Mesenchymal stem cell (in vitro differentiated cells and primary cell): ENCODE data around the gene GALNT18.

ENCODE experiments used
- DNase-seq: peaks from one replicate; pipeline ENCODE4 v3.0.0-alpha.2; 2013
- H2AFZ ChIP-seq: one replicate; pipeline ENCODE4 v1.6.1; 2013; ENCODE audit warnings: low read depth, mild to moderate bottlenecking, control low read depth, inconsistent platforms, low read length, moderate library complexity
- H2AK5ac ChIP-seq: 2 replicates; pipeline ENCODE4 v1.6.1; 2013; ENCODE audit warnings: low read length, moderate library complexity, mild to moderate bottlenecking, inconsistent platforms; ENCODE audit not compliant: severe bottlenecking
- H2BK120ac ChIP-seq: one replicate; pipeline ENCODE4 v1.6.1; 2013; ENCODE audit warnings: low read depth, mild to moderate bottlenecking, inconsistent platforms, low read length, moderate library complexity
- H2BK12ac ChIP-seq, 2 experiments: one replicate each; pipeline ENCODE4 v1.6.1; 2013; ENCODE audit warnings: inconsistent platforms in 2 of 2, low read length in 2 of 2, mild to moderate bottlenecking in 2 of 2, moderate library complexity in 2 of 2, control low read depth in 1 of 2
- H2BK15ac ChIP-seq: one replicate; pipeline ENCODE4 v1.6.1; 2013; ENCODE audit warnings: mild to moderate bottlenecking, low read depth, inconsistent platforms; ENCODE audit not compliant: poor library complexity, severe bottlenecking
- H2BK5ac ChIP-seq: 2 replicates; pipeline ENCODE4 v1.6.1; 2013; ENCODE audit warnings: low read depth, mild to moderate bottlenecking, low read length, control low read depth, inconsistent platforms; ENCODE audit not compliant: poor library complexity, severe bottlenecking
- H3K14ac ChIP-seq, 2 experiments: one replicate each; pipeline ENCODE4 v1.6.1; 2013; ENCODE audit warnings: inconsistent platforms in 2 of 2, low read length in 2 of 2, control low read depth in 1 of 2, mild to moderate bottlenecking in 1 of 2, moderate library complexity in 1 of 2
- H3K18ac ChIP-seq, 2 experiments: one replicate each; pipeline ENCODE4 v1.6.1; 2013; ENCODE audit warnings: inconsistent platforms in 2 of 2, low read length in 2 of 2, control low read depth in 1 of 2, low read depth in 1 of 2, mild to moderate bottlenecking in 1 of 2
- H3K23ac ChIP-seq, 2 experiments: one replicate each; pipeline ENCODE4 v1.6.1; 2013; ENCODE audit warnings: inconsistent platforms in 2 of 2, low read length in 2 of 2, mild to moderate bottlenecking in 2 of 2, moderate library complexity in 2 of 2, control low read depth in 1 of 2
- H3K27ac ChIP-seq: 2 replicates; pipeline ENCODE4 v1.5.1; 2013; ENCODE audit warnings: mild to moderate bottlenecking, moderate library complexity, low read length, control low read depth, inconsistent platforms; ENCODE audit not compliant: poor library complexity, severe bottlenecking
- H3K27me3 ChIP-seq, 2 experiments: 2 replicates each; pipeline versions ENCODE4 v1.6.1 to v1.7.0; 2013; ENCODE audit warnings: low read length in 2 of 2, mild to moderate bottlenecking in 2 of 2, moderate library complexity in 2 of 2, control low read depth in 1 of 2, inconsistent platforms in 1 of 2; ENCODE audit not compliant: control insufficient read depth in 1 of 2, insufficient read depth in 1 of 2
- H3K36me3 ChIP-seq, 2 experiments: 2 replicates each; pipeline versions ENCODE4 v1.6.1 to v1.7.0; 2013; ENCODE audit warnings: low read length in 2 of 2, control low read depth in 1 of 2, inconsistent platforms in 1 of 2, low read depth in 1 of 2, mild to moderate bottlenecking in 1 of 2; ENCODE audit not compliant: insufficient read depth in 2 of 2, control insufficient read depth in 1 of 2
- H3K4ac ChIP-seq, 2 experiments: one replicate each; pipeline ENCODE4 v1.6.1; 2013; ENCODE audit warnings: inconsistent platforms in 2 of 2, low read length in 2 of 2, mild to moderate bottlenecking in 2 of 2, moderate library complexity in 2 of 2, control low read depth in 1 of 2, low read depth in 1 of 2
- H3K4me1 ChIP-seq: 2 replicates; pipeline ENCODE4 v1.6.1; 2013; ENCODE audit warnings: low read depth, low read length, control low read depth; ENCODE audit not compliant: control insufficient read depth, insufficient read depth
- H3K4me2 ChIP-seq: 2 replicates; pipeline ENCODE4 v1.6.1; 2013; ENCODE audit warnings: low read length, mild to moderate bottlenecking, inconsistent platforms; ENCODE audit not compliant: poor library complexity, severe bottlenecking
- H3K4me3 ChIP-seq, 2 experiments: 2 replicates each; pipeline versions ENCODE4 v1.5.1 to v1.7.0; 2013; ENCODE audit warnings: low read length in 2 of 2, mild to moderate bottlenecking in 2 of 2, control low read depth in 1 of 2, low read depth in 1 of 2; ENCODE audit not compliant: insufficient read depth in 1 of 2
- H3K79me1 ChIP-seq: replicated peaks from 2 replicates; pipeline ENCODE4 v1.6.1; 2013; ENCODE audit warnings: mild to moderate bottlenecking, control low read depth, low read length, inconsistent platforms; ENCODE audit not compliant: poor library complexity, severe bottlenecking
- H3K9ac ChIP-seq: 2 replicates; pipeline ENCODE4 v1.7.0; 2013; ENCODE audit warnings: mild to moderate bottlenecking, low read length, moderate library complexity
- H3K9me3 ChIP-seq: 2 replicates; pipeline ENCODE4 v1.7.0; 2013; ENCODE audit warnings: mild to moderate bottlenecking, low read length; ENCODE audit not compliant: control insufficient read depth
- H4K8ac ChIP-seq: one replicate; pipeline ENCODE4 v1.6.1; 2013; ENCODE audit warnings: inconsistent platforms, mild to moderate bottlenecking, low read length, moderate library complexity
- H4K91ac ChIP-seq: one replicate; pipeline ENCODE4 v1.6.1; 2013; ENCODE audit warnings: mild to moderate bottlenecking, low read length, inconsistent platforms
- WGBS: methylation state at CpG from one replicate; pipeline ENCODE4 v1.1.7; 2013; ENCODE audit warnings: mixed read lengths; 5-methylcytosine and 5-hydroxymethylcytosine counted together

Gene GALNT18

DNA sequence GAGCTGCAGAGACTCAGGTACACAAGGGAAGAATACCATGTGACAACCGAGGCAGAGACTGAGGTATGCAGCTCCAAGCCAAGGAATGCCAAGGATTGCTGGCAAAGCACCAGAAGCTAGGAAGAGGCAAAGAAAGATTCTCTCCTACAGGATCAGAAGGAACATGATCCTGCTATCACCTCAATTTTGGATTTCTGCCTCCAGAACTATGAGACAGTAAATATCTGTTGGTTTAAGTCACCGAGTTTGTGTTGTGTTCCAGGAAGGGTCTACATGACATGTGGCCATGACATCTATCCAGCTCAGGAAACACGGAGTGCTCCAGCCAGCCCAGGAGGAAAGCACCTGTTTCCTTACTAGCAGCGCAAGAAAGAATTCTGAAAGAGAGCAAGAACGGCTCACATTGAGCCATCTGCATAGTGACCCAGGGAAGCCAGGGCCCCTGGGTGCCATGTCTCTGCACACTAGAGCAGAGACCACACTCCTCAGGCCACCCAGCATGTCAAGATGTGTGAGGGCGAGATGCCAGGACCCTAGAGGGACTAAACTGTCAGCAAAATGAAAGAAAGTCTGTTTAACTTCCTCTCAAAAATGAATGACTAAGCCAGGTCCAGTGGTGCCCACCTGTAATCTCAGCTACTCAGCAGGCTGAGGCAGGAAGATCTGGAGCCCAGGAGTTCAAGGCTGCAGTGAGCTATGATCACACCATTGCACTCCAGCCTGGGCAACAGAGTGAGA, 35.6 kb upstream of the GALNT18 start:
- WGBS = 70% methylated on average over 6 of the region's 6 CpGs
- H3K4me2 ChIP-seq = no peak overlapping the region
- no peaks in the 10 kb centered on the region for H3K4me1 ChIP-seq
- H3K9me3 ChIP-seq = no peaks in the 10 kb centered on the region
- H2BK120ac ChIP-seq = no peak overlapping the region
- no peak overlapping the region for H4K8ac ChIP-seq
- no peak overlapping the region for H3K18ac ChIP-seq
- no peak overlapping the region for H3K23ac ChIP-seq
- H2AK5ac ChIP-seq = no peak overlapping the region
- H4K91ac ChIP-seq = no peak overlapping the region
- no peak overlapping the region for H3K27ac ChIP-seq
- no peak overlapping the region for H3K4me3 ChIP-seq
- no peak overlapping the region for H3K4ac ChIP-seq
- H3K27me3 ChIP-seq = peaks cover 29 to 51% of the 10 kb centered on the region in 2 experiments
- H3K14ac ChIP-seq = no peak overlapping the region
- no peak overlapping the region for H3K9ac ChIP-seq
- H2AFZ ChIP-seq = no peak overlapping the region
- DNase-seq = no peak
- H3K79me1 ChIP-seq = no peaks in the 10 kb centered on the region
- no peak overlapping the region for H2BK5ac ChIP-seq
- no peaks in the 10 kb centered on the region for H3K36me3 ChIP-seq
- no peak overlapping the region for H2BK15ac ChIP-seq
- H2BK12ac ChIP-seq = no peak overlapping the region

DNA sequence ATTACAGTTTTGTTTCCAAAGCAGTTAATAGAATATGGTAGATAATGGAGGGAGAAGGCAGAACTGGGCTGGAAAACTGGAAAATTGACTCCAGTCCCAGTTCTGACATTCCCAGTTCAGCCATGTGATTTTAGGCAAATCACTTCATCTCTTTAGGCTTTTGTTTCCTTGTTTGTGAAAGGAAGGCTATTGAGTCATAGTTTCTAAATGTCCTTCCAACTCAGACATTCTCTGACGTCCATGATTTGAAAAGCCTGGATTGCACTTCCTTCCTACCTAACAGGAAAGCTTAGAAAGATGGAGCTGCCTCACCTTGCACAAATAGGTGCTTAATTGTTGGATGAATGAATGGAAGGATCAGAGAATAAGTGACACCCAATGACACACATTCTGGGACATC, 19.8 kb upstream of the GALNT18 start:
- H3K4me1 ChIP-seq = no peaks in the 10 kb centered on the region
- H3K18ac ChIP-seq = no peak overlapping the region
- H4K91ac ChIP-seq = no peak overlapping the region
- H2BK12ac ChIP-seq = no peak overlapping the region
- no peak overlapping the region for H2BK120ac ChIP-seq
- no peaks in the 10 kb centered on the region for H3K79me1 ChIP-seq
- H3K14ac ChIP-seq = no peak overlapping the region
- no peak overlapping the region for H3K4me2 ChIP-seq
- no peak for DNase-seq
- H3K36me3 ChIP-seq = no peaks in the 10 kb centered on the region
- no peak overlapping the region for H3K23ac ChIP-seq
- no peak overlapping the region for H3K4ac ChIP-seq
- no peak overlapping the region for H3K27ac ChIP-seq
- H3K4me3 ChIP-seq = no peak overlapping the region
- no peak overlapping the region for H2BK5ac ChIP-seq
- no peak overlapping the region for H3K9ac ChIP-seq
- no peak overlapping the region for H4K8ac ChIP-seq
- no peak overlapping the region for H2AK5ac ChIP-seq
- WGBS = no CpG with 5 or more reads among the region's 1 CpG
- peaks cover 30 to 49% of the 10 kb centered on the region in 2 experiments for H3K27me3 ChIP-seq
- H2BK15ac ChIP-seq = no peak overlapping the region
- H3K9me3 ChIP-seq = no peaks in the 10 kb centered on the region
- no peak overlapping the region for H2AFZ ChIP-seq

DNA sequence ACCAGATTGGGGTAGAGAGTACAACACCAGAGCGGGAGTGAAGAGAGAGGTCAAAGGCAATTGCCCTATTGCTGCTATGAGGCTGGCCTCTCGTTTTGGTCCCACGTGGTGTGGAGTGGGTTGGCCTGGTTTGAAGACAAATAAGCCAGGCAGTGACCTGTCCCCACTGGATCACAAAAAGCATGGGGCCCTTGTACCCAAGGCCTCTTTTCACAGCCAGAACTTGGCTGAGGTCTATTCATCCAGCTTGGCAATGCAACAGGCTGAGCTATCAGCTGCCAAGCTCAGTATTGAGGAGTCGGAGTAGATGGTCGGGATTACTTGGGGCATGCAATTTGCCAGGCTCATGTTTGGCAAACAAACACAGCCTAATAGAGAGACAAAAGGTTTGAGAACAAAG, 19.2 kb upstream of the GALNT18 start:
- H3K4me3 ChIP-seq = peak overlapping the region in 1 of 2 experiments; percentile 19
- no peak overlapping the region for H2BK15ac ChIP-seq
- no peak overlapping the region for H2BK12ac ChIP-seq
- no peak overlapping the region for H3K14ac ChIP-seq
- no peak overlapping the region for H3K27ac ChIP-seq
- H3K4me2 ChIP-seq = no peak overlapping the region
- H2AK5ac ChIP-seq = no peak overlapping the region
- H3K23ac ChIP-seq = no peak overlapping the region
- WGBS = 89% methylated on average over 5 of the region's 5 CpGs
- H3K9me3 ChIP-seq = no peaks in the 10 kb centered on the region
- H3K4me1 ChIP-seq = no peaks in the 10 kb centered on the region
- H3K27me3 ChIP-seq = peaks cover 35 to 51% of the 10 kb centered on the region in 2 experiments
- H3K79me1 ChIP-seq = no peaks in the 10 kb centered on the region
- H3K36me3 ChIP-seq = no peaks in the 10 kb centered on the region
- no peak overlapping the region for H3K9ac ChIP-seq
- H2BK120ac ChIP-seq = no peak overlapping the region
- no peak overlapping the region for H3K4ac ChIP-seq
- H4K8ac ChIP-seq = no peak overlapping the region
- no peak overlapping the region for H2AFZ ChIP-seq
- H4K91ac ChIP-seq = no peak overlapping the region
- H2BK5ac ChIP-seq = no peak overlapping the region
- DNase-seq = no peak
- H3K18ac ChIP-seq = no peak overlapping the region

DNA sequence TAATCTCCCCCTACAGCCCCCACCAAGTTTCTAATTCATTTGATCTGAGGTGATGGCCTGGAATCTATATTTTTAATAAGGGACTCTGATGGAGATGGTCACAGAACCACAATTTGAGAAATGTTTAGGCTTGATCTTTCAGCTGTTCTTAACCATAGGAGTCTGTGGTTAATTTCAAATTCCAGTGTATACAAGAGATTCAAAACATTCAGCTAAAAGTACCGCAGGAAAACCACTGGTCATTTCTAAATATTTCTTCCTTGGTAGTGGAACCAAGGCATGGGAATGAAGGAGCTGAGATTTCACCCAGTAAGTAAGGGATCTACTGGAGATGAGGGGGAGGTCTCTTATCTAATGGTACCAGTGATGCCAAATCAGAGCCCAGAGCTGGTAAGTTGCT, 18.3 kb upstream of the GALNT18 start:
- Histone ChIP-seq H3K36me3 (no peaks in the 10 kb centered on the region), H3K4me3 (no peak overlapping the region), H4K8ac (no peak overlapping the region), H3K27me3 (peaks cover 37 to 55% of the 10 kb centered on the region in 2 experiments), H3K27ac (no peak overlapping the region), H3K9ac (no peak overlapping the region), H2BK120ac (no peak overlapping the region), H3K4me1 (no peaks in the 10 kb centered on the region), H3K4me2 (no peak overlapping the region), H3K4ac (no peak overlapping the region), H2BK12ac (no peak overlapping the region), H2BK15ac (no peak overlapping the region), H2BK5ac (no peak overlapping the region), H3K9me3 (no peaks in the 10 kb centered on the region), H3K18ac (peak overlapping the region in 1 of 2 experiments; percentile 35), H2AFZ (no peak overlapping the region), H3K79me1 (no peaks in the 10 kb centered on the region), H3K23ac (no peak overlapping the region), H2AK5ac (no peak overlapping the region), H4K91ac (no peak overlapping the region), H3K14ac (no peak overlapping the region)
- peak; percentile 30 for DNase-seq
- WGBS = 78% methylated on average over 1 of the region's 1 CpG
